Smooth muscle cell (in vitro differentiated cells): ENCODE results near the gene YPEL4. TPM values are rescaled to one million over a fixed set of nuclear protein-coding genes. Genes with fewer than 3 reads are reported as not detected.

Experiments used
- DNase-seq: peaks from one replicate; lab custom pipeline; 2025; ENCODE audit not compliant: unreplicated experiment; lab: John Stamatoyannopoulos, UW
- H2AFZ ChIP-seq: fragments of 200-600 bp; sonication (generic); 2 replicates; pipeline ENCODE4 v1.6.0; 2016; ENCODE audit warnings: antibody characterized with exemption, low read depth, mild to moderate bottlenecking
- H3F3A ChIP-seq: fragments of 200-600 bp; sonication (generic); 2 replicates; pipeline ENCODE4 v1.6.0; 2017; ENCODE audit warnings: antibody characterized with exemption, low read depth
- H3K27ac ChIP-seq: fragments of 200-600 bp; sonication (generic); 2 replicates; pipeline ENCODE4 v1.5.1; 2016; ENCODE audit warnings: low read depth, mild to moderate bottlenecking
- H3K27me3 ChIP-seq: fragments of 200-600 bp; sonication (generic); 2 replicates; pipeline ENCODE4 v1.6.1; 2016; ENCODE audit warnings: low read depth, mild to moderate bottlenecking
- H3K36me3 ChIP-seq: fragments of 200-600 bp; sonication (generic); 2 replicates; pipeline ENCODE4 v1.5.1; 2016; ENCODE audit warnings: low read depth
- H3K4me1 ChIP-seq: fragments of 200-600 bp; sonication (generic); 2 replicates; pipeline ENCODE4 v1.5.1; 2016; ENCODE audit warnings: low read depth
- H3K4me2 ChIP-seq: fragments of 200-600 bp; sonication (generic); 2 replicates; pipeline ENCODE4 v1.6.0; 2016; ENCODE audit warnings: mild to moderate bottlenecking
- H3K4me3 ChIP-seq: fragments of 200-600 bp; sonication (generic); 2 replicates; pipeline ENCODE4 v1.5.1; 2016; ENCODE audit warnings: mild to moderate bottlenecking
- H3K79me2 ChIP-seq: fragments of 200-600 bp; sonication (generic); 2 replicates; pipeline ENCODE4 v1.6.0; 2016; ENCODE audit warnings: low read depth, mild to moderate bottlenecking
- H3K9ac ChIP-seq: fragments of 200-600 bp; sonication (generic); 2 replicates; pipeline ENCODE4 v1.6.0; 2016; ENCODE audit warnings: low read depth
- H3K9me3 ChIP-seq: fragments of 200-600 bp; sonication (generic); replicated peaks from 2 replicates; pipeline ENCODE4 v1.5.1; 2016; ENCODE audit warnings: low read depth
- H4K20me1 ChIP-seq: fragments of 200-600 bp; sonication (generic); 2 replicates; pipeline ENCODE4 v1.6.0; 2016; ENCODE audit warnings: low read depth
- WGBS: methylation state at CpG from one replicate; pipeline ENCODE4 v1.1.7; 2016; ENCODE audit warnings: low lambda C conversion rate; 5-methylcytosine and 5-hydroxymethylcytosine counted together
- polyA plus RNA-seq: library from polyadenylated mRNA; unstranded; fragments of >200 nt; fragmentation: Nextera tagmentation; extraction: Ambion mirVana; gene quantifications from 2 replicates; pipeline ENCODE4 v1.2.1, GENCODE V29; 2016
- total RNA-seq: library from RNA; depleted of rRNA; stranded (reverse); fragments of >200 nt; gene quantifications from 2 replicates; pipeline ENCODE4 v1.2.3, GENCODE V29; 2014
- TF ChIP-seq, protein P1 (sequence below): fragments of 200-600 bp; sonication (generic); IDR thresholded peaks from 2 replicates; pipeline ENCODE4 v1.5.1; 2017; ENCODE audit warnings: borderline replicate concordance, mild to moderate bottlenecking, antibody characterized with exemption; ENCODE audit not compliant: insufficient read depth, poor library complexity, severe bottlenecking

Gene YPEL4
- total and polyA plus RNA-seq, 2 experiments from 2014 or later, result 2.0 to 2.5 TPM

DNA sequence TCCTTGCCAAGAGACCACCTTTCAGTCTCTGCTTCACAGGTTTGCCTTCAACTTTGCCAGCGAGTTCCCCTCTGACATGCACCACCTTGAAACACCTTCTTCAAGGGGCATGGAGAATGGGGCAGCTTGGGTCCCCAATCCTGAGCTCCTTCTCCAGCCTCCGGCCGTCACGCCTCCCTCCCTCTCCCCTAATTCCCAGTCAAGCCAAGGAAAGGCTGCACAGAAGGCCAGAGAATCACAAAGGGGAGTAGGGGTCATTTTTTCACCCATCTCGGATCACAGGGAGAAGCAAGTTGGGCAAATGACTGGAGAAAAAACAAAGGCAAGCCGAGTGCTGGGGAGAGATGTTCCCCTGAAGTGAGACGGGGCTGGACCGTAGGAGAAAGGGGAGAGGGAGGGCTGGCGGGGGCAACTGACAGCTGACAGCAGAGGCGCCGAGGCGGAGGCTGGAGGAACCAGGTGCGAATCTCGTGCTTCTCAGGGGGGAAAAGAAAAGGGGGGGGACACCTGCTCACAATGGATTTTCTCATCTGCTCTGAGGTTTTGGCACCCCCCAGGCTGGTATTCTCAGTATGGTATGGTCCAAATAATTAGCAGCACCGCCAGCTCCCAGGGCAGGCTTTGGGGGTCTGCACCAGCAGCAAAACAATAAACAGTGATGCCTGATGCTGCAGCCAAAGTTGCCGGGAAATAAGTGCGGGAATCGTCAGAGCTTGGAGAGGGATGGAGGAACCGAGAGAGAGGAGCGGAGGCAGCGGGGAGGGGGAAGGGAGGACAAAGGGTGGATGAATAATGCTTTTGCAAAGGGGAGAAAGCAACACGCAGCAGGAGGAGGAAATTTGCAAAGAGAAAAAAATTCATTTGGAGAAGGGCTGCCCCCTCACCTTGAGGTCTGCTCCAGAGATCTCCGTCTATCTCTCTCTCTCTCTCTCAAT lies 644 bp downstream of the YPEL4 start:
- H3K79me2 ChIP-seq, result no peaks in the 10 kb centered on the region
- peak overlapping the region; percentile 98 for H3K4me2 ChIP-seq
- H3K27me3 ChIP-seq, result no peaks in the 10 kb centered on the region
- H3K27ac ChIP-seq, result no peak overlapping the region
- no peaks in the 10 kb centered on the region for H3K9me3 ChIP-seq
- WGBS, result 2% methylated on average over 19 of the region's 23 CpGs
- H3K4me3 ChIP-seq, result peak overlapping the region; percentile 59
- H3K36me3 ChIP-seq, result no peaks in the 10 kb centered on the region
- H2AFZ ChIP-seq, result no peak overlapping the region
- H4K20me1 ChIP-seq, result peaks cover 44% of the 10 kb centered on the region
- peaks cover 7% of the 10 kb centered on the region for H3F3A ChIP-seq
- no peak for DNase-seq
- TF ChIP-seq, protein P1, sequence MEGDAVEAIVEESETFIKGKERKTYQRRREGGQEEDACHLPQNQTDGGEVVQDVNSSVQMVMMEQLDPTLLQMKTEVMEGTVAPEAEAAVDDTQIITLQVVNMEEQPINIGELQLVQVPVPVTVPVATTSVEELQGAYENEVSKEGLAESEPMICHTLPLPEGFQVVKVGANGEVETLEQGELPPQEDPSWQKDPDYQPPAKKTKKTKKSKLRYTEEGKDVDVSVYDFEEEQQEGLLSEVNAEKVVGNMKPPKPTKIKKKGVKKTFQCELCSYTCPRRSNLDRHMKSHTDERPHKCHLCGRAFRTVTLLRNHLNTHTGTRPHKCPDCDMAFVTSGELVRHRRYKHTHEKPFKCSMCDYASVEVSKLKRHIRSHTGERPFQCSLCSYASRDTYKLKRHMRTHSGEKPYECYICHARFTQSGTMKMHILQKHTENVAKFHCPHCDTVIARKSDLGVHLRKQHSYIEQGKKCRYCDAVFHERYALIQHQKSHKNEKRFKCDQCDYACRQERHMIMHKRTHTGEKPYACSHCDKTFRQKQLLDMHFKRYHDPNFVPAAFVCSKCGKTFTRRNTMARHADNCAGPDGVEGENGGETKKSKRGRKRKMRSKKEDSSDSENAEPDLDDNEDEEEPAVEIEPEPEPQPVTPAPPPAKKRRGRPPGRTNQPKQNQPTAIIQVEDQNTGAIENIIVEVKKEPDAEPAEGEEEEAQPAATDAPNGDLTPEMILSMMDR, result no peak
- H3K9ac ChIP-seq, result peak overlapping the region; percentile 22
- peaks cover 42% of the 10 kb centered on the region for H3K4me1 ChIP-seq

DNA sequence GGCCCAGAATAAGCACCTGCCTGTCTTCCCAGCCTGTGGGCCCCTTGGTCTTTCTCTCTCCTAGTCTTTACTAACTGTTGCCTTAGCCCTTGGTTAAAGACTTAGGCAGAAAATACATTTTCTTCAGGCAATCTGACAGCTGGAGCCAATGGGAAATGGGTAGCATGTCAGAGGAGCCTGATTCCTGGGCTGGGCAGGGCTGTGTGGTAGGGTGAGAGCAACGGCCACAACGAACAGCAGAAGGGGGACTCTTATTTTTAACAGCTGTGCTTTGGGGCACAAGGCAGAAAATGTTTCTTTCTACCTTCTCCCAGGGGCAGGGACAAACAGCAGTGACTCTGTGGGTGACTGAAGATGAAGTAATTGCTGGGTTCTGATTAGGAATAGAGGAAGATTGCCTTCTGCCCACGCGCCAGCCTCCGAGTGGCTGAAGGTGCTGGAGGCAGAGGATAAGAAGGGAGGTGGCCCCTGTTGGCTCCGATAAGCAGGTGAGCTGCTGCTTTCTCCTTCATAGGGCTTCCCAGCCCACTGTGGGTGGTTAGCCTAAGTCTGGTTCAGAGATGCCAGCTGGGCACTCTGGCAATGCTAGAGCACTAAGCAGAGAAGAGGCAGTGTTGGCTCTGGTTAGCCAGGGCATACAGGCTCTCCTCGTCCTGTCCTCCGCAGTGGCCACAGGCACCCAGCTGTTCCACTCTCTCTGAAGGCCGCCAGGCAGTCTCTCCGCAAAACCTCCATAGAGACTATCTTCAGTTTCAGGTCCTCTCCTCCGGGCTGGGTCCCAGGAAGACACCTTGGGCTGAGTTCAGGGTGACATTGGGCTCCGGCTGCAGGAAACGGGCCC lies 1.5 kb downstream of the YPEL4 start:
- no peaks in the 10 kb centered on the region for H3K79me2 ChIP-seq
- TF ChIP-seq, protein P1, result no peak
- peaks cover 13% of the 10 kb centered on the region for H3F3A ChIP-seq
- H3K27me3 ChIP-seq, result no peaks in the 10 kb centered on the region
- H3K9ac ChIP-seq, result no peak overlapping the region
- no peak for DNase-seq
- peaks cover 42% of the 10 kb centered on the region for H3K4me1 ChIP-seq
- H3K9me3 ChIP-seq, result no peaks in the 10 kb centered on the region
- H2AFZ ChIP-seq, result no peak overlapping the region
- H3K27ac ChIP-seq, result no peak overlapping the region
- no peaks in the 10 kb centered on the region for H3K36me3 ChIP-seq
- peak overlapping the region; percentile 59 for H3K4me3 ChIP-seq
- WGBS, result 7% methylated on average over 13 of the region's 13 CpGs
- H3K4me2 ChIP-seq, result peak overlapping the region; percentile 98
- H4K20me1 ChIP-seq, result peaks cover 53% of the 10 kb centered on the region

DNA sequence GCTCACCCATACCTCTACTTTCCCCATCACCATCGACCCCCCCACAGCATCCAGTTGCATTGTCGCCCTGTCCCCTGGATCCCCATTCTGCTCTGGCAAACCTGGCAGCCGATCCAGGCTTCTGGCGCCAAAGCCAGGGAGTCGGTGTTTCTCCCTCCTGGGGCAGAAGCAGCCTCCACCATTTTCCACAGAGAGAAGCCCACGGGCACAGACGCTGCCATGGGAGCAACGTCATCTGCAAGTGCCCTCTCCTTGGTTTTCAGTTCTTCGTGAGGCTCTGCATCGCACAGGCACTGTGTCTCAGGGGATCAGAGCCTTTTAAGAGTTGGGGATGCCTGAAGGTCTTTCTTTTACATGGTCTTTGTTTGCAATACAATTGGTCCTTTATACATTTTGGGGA lies 2.3 kb downstream of the YPEL4 start:
- H3K79me2 ChIP-seq, result no peaks in the 10 kb centered on the region
- no peaks in the 10 kb centered on the region for H3K36me3 ChIP-seq
- peak overlapping the region; percentile 98 for H3K4me2 ChIP-seq
- no peak overlapping the region for H3K27ac ChIP-seq
- peaks cover 42% of the 10 kb centered on the region for H3K4me1 ChIP-seq
- no peaks in the 10 kb centered on the region for H3K27me3 ChIP-seq
- no peak overlapping the region for H2AFZ ChIP-seq
- H3K4me3 ChIP-seq, result peak overlapping the region; percentile 17
- DNase-seq, result no peak
- no peak overlapping the region for H3K9ac ChIP-seq
- H4K20me1 ChIP-seq, result peaks cover 61% of the 10 kb centered on the region
- 8% methylated on average over 10 of the region's 10 CpGs for WGBS
- TF ChIP-seq, protein P1, result no peak
- no peaks in the 10 kb centered on the region for H3K9me3 ChIP-seq
- H3F3A ChIP-seq, result peaks cover 15% of the 10 kb centered on the region
